Activated CD4-positive, alpha-beta T cell treated with anti-CD3 and anti-CD28 coated beads, Interleukin-2, Interleukin-4, amounts not matched to agents 100 ng/mL and 50 ng/mL, durations not matched to agents 16 hours and 8 hours (primary cell): ENCODE data around the gene PLEKHM2.
"Not testable (repeated sequence)": the region's sequence is repeated elsewhere in the genome, so short reads cannot be mapped to it uniquely, and the experiment has no call there.

Source experiments
- DNase-seq: peaks from one replicate; pipeline ENCODE4 v3.0.0-alpha.2; 2020; ENCODE audit warnings: low spot score

PLEKHM2 gene, protein sequence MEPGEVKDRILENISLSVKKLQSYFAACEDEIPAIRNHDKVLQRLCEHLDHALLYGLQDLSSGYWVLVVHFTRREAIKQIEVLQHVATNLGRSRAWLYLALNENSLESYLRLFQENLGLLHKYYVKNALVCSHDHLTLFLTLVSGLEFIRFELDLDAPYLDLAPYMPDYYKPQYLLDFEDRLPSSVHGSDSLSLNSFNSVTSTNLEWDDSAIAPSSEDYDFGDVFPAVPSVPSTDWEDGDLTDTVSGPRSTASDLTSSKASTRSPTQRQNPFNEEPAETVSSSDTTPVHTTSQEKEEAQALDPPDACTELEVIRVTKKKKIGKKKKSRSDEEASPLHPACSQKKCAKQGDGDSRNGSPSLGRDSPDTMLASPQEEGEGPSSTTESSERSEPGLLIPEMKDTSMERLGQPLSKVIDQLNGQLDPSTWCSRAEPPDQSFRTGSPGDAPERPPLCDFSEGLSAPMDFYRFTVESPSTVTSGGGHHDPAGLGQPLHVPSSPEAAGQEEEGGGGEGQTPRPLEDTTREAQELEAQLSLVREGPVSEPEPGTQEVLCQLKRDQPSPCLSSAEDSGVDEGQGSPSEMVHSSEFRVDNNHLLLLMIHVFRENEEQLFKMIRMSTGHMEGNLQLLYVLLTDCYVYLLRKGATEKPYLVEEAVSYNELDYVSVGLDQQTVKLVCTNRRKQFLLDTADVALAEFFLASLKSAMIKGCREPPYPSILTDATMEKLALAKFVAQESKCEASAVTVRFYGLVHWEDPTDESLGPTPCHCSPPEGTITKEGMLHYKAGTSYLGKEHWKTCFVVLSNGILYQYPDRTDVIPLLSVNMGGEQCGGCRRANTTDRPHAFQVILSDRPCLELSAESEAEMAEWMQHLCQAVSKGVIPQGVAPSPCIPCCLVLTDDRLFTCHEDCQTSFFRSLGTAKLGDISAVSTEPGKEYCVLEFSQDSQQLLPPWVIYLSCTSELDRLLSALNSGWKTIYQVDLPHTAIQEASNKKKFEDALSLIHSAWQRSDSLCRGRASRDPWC

DNA sequence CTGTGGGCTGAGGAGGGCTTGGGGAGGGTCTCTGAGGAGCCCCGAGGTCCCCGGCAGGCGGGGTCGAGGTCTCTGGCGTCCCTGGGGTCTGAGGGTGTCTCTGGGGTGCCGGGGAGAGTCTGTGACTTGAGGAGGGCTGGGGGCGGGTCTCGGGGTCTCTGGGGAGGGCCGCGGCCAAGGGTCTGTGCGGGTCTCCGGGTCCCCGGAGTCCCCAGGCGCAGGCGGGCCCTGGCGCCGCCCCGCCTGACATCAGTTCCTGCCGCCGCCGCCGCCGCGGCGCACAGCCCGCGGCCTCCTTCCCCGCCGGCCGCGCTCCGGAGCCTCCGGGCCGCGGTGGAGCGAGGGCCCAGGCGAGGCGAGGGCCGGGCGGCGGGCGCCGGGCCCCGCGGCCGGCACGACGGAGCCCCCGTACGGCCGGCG, at the start of gene PLEKHM2:
Gene PLEKHM2, plus strand, starts transcription at position 279 of the 420 bp plus-strand sequence. CDS start 239 bp downstream, outside the sequence.
- DNase-seq, result peak; percentile 34

DNA sequence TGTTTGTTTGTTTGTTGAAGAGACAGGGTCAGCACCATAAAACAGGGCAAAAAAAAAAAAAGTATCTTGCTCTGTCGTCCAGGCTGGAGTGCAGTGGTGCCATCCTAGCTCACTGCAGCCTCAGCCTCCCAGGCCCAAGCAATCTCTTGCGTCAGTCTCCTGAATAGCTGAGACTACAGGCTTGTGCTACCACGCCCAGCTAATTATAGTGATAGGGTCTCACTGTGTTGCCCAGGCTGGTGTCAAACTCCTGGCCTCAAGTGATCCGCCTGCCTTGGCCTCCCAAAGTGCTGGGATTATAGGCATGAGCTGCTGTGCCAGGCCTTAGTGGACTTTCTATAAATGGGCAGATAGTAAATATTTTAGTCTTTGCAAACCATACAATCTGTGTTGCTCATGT, 47.7 kb upstream of the PLEKHM2 start:
- no peak for DNase-seq

DNA sequence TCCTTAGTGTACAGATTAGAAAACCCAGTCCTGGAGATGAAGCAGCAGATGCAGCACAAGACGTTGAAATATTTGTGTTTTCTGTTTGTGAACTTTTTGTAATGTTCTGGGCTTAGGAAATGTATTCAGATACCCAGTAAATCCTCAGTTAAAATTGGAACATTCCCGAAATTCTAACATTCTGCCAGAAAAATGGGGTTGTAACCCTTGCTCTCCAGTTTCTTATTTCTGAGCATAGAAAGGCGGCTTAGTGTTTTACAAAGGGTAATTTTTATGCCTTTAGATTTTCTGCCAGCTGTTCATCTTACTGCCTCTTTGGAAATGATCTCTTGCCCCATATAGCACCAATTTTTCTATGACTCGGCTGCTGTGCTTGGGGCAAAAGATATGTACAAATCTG, 46.3 kb upstream of the PLEKHM2 start:
- DNase-seq, result no peak

DNA sequence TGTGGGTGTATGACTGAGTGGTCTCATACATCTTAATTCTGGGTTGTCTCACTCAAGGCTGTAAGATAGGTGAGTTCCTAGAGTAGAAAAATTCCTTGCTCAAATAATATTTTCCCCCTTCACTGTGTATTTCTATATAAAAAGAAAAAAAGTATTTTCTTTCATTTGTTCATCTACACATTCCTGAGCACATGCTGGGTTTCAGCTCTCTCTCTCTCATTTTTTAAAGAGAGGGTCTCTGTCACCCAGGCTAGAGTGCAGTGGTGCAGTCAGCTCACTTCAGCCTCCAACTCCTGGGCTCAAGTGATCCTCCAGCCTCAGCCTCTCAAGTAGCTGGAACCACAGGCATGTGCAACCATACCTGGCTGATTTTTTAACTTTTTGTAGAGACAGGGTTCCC, 44.9 kb upstream of the PLEKHM2 start:
- no peak for DNase-seq

DNA sequence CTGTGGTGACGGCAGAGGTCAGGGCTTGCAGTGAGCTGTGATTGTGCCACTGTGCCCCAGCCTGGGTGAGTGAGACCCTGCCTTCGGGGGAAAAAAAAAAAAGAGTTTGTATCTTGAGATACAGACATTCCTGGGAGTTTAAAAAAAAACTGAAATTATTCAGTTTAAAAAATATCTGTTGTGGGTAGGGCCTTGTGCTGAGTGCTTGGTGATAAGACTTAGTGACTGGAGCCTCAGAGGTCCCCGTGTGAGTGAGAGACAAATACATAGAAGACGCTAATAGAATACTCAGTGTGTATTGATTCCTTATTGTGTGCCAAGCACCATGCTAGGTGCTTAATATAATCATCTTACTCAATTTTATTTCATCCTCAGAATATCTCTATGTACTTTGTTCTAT, 44.2 kb upstream of the PLEKHM2 start:
- DNase-seq, result no peak

DNA sequence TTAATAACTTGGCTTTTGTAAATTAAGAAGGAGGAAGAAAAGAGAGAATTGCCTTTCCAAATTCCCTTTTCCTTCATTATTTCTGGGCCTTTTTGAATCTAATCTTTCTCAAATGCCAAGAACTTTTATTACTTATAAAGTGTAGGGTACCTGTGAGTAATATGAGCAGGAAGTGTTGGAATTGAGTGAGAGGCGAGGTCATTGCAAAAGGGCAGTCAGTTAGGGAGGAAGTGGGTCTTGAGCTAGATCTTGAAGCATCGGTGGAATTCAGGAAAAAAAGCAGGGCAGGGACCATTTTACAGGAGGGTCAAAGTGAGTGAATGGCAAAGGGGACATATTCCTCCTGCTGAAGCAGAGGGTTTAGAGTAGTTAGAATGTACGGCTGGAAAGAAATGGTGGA, 43.5 kb upstream of the PLEKHM2 start:
- DNase-seq, result no peak

DNA sequence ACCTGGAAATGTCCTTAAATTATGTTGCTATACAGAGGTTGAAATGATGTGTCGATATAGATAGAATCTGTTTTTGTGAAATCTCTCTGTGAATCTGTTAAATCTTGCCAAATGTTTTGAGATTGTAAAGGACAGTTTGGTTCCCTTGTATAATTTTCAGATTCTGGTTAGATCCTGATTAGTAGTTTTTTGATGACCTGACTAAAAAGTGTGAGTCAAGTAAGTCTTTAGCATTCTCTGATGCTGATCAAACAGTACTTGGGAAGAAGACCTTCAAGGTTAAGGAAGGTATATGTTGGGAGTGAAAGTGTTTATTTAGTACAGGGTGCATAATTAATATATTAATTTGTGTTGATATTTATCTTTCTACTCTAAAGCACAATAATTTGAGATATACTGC, 34.2 kb upstream of the PLEKHM2 start:
- DNase-seq, result no peak

DNA sequence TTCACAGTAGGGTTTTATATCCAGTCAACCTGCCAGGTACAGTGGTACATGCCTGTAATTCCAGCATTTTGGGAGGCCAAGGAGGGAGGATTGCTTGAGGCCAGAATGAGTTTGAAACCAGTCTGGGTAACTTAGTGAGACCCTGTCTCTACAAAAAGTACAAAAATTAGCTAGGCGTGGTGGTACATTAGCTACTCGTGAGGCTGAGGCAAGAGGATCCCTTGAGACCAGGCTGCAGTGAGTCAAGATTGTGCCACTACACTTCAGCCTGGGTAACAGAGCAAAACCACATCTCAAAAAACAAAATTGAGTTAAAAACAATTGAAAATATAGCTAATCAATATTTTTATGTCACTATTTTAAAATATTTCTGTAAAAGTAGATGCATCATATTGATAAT, 33.7 kb upstream of the PLEKHM2 start:
- DNase-seq, result no peak

DNA sequence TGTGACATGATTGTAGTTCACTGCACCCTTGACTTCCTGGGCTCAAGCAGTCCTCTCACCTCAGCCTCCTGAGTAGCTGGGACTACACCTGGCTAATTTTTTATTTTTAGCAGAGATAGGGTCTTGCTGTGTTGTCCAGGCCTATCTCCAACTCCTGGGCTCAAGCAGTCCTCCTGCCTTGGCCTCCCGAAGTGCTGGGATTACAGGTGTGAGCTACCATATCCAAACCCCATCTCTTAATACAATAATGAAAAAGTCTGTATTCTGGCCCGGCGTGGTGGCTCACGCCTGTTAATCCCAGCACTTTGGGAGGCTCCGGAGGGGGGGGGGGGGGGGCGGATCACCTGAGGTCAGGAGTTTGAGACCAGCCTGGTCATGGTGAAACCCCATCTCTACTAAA, 32.0 kb upstream of the PLEKHM2 start:
- DNase-seq, result not testable (repeated sequence)

DNA sequence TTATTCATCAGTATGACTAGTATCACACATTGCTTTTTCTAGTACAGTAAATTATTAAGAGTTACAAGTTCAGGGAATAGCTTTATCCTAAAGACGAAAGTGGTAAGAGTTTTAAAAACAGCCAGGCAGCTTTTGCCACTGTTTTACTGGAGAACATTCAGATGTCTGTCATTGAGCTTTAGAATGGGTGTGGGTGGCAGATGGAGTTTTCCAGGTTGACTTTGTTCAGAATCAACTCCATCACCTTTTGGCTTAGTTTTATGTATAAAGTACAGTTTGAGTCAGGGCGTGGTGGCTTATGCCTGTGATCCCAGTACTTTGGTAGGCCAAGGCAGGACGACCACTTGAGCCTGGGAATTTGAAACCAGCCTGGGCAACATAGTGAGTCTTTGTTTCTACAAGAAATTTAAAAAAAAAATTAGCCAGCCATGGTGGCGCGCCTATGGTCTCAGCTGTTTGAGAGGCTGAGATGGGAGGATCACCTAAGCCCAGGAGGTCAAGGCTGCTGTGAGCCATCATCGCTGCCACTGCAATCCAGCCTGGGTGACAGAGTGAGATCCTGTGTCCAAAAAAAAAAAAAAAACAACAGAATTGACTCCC, 29.9 kb upstream of the PLEKHM2 start:
- no peak for DNase-seq

DNA sequence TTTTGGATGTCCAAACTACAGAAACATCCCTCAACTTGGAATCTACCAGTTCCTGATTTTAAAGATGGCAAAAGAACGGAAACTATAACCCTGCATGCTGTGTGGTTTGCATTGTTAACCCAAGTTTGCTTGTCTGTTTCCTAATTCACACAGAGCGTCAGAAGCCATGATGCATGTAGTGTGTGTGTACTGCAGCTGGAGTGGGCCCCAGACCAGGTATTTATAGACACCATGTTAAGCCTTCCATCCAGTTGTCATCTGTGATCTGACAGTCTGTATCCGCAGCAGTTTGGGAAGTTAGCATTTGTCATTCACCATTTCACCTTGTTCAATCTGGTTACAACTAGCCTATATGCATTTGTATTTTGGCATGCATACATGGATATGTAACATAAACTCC, 27.7 kb upstream of the PLEKHM2 start:
- no peak for DNase-seq

DNA sequence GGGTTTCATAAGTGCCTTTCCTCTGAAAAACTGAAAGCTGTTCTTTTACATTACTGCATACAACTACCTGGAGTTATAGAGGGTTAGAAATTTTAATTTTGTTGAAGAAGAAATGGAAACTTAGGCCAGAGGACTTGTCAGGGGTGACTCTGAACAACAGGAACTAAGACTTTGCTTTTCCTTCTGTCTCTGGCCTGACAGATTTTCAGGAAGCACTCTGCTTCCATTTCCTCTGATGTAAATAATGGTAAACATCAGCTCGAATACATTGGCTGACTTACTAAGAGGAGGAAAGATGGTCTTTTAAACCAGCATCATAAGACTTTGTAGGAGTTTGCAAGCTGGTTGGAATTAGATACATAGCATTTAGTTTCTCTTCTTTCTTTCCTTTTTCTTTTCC, 27.1 kb upstream of the PLEKHM2 start:
- no peak for DNase-seq

DNA sequence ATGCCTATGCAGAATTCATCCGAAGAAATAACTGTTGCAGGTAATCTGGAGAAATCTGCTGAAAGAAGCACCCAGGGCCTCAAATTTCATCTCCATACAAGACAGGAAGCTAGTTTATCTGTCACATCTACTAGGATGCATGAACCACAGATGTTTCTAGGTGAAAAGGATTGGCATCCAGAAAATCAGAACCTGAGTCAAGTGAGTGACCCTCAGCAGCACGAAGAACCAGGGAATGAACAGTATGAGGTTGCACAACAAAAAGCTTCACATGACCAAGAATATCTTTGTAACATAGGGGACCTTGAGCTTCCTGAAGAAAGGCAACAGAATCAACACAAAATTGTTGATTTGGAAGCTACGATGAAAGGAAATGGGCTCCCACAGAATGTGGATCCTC, 24.0 kb upstream of the PLEKHM2 start:
- no peak for DNase-seq

DNA sequence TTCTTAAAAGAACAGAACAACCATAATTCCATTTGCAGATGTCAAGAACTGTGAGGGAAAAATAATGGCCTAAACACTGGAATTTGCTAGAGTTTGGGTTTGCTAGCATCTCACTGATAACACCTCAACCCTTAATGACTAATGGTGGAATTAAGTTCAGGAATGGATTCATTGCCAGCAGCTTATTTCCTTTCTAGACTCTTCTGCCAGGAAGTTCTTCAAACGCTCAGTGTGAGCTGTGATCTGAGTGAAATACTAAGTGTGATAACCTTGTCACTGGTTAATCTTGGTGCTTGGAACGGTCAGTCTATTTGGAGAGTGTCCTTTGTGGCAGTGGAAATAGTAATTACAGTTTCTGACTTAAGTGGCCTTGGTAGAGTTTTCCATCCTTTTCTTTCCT, 21.6 kb upstream of the PLEKHM2 start:
- no peak for DNase-seq

DNA sequence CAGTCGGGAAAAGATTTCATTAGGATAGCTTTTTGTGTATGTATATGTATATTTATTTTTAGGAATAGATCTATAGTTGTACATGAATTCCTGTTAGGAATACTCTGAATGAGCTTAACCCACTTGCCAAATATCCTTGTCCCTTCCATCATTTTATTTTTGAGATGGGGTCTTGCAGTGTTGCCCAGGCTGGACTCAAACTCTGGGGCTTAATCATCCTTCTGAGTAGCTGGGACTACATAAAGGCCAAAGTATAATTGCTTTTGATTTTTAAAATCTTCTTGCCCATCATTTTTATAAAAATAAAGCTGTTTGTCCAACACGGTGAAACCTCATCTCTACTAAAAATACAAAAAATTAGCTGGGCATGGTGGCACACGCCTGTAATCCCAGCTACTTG, 20.2 kb upstream of the PLEKHM2 start:
- no peak for DNase-seq

DNA sequence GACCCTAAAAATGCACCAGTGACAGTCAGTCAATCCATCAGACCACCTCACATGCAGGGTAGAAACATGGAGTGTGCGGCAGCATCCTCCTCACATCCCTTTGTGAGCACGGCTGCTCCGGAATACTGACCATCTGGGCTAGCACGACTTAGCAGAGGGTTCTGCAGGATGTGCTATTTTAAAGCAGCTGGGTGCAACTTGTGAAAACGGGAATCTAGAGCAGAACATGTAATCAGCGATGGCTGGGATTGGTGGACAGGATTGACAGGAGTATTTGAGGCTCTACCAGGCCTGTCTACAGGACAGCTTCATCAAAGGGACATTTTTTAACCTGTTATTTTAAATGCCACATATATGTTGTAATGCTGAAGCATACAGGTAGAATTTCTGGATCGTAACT, 16.8 kb upstream of the PLEKHM2 start:
- DNase-seq, result no peak

DNA sequence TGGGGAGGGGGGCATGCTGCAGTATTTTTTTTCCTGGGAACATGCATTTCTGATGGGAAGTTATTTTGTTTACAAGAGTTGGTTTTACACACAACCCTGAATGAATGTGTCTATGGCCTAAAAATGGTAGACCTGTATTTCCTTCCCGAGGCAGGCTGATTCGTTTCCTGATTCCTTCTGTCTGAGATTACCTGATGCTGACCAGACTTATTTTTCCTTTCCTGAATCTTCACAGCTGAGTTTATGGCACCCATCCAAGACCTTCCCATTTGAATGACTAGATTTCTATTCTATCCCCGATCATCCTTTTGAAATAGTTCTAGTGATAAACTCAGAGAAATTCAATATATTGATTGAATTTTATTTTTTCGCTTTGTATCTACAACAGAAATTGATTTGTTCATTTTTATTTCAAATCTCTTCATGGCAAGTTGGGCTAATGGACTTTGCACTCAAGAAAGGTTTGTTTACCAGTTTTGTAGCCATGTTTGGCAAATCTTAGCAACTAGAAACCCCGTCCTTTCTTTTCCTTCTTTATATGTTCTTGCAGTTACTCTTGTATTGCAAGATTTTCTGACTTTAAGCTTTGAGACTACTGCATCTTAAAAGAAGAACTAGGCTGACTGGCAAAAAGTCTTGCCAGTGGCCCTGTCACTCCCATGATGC, 15.9 kb upstream of the PLEKHM2 start:
- DNase-seq, result no peak

DNA sequence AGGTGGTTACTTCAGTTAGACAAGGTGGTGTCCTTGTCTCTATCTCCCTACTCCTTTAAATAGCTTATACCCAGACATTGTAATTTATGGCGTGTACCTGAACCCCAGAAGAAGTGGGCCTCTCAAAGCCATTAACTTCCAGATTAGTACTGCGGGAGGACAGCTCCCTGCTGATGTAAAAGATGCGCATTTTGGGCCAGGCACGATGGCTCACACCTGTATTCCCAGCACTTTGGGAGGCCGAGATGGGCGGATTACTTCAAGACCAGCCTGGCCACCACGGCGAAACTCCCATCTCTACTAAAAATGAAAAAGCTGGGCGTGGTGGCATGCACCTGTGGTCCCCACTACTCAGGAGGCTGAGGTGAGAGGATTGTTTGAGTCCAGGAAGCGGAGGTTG, 15.0 kb upstream of the PLEKHM2 start:
- DNase-seq, result no peak

DNA sequence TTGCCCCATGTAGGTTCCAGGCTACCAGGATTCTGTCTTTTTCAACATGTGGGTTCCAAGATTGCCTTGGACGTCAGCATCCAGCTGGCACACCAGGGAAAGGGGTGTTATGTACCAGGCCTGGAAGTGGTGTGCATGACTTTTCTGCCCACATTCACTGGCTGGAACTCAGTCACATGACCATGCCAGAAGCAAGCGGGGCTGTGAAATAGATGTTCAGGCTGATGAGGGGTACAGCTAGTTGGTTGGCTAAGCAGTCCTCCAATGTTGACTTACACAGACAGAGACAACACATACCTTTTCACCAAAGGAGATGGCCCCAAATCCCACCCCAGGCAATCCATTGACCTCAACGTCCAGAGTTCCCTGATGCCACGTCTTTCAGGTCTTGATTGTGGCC, 14.3 kb upstream of the PLEKHM2 start:
- no peak for DNase-seq

DNA sequence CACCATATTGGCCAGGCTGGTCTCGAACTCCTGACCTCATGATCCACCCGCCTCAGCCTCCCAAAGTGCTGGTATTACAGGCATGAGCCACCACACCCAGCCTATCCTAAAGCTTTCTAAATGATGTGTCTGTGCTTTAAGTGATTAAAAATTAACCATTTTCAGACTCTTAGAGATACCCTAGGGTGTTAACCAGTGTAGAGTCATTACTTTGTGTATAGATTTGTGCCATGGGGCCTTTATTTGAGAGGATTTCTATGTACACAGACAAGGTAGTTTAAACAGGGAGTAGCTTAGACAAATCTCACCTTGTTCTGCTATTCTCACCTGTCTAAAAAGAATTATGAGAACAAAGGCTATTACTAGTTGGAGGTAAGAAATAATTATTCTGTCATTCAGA, 12.7 kb upstream of the PLEKHM2 start:
- DNase-seq, result no peak

DNA sequence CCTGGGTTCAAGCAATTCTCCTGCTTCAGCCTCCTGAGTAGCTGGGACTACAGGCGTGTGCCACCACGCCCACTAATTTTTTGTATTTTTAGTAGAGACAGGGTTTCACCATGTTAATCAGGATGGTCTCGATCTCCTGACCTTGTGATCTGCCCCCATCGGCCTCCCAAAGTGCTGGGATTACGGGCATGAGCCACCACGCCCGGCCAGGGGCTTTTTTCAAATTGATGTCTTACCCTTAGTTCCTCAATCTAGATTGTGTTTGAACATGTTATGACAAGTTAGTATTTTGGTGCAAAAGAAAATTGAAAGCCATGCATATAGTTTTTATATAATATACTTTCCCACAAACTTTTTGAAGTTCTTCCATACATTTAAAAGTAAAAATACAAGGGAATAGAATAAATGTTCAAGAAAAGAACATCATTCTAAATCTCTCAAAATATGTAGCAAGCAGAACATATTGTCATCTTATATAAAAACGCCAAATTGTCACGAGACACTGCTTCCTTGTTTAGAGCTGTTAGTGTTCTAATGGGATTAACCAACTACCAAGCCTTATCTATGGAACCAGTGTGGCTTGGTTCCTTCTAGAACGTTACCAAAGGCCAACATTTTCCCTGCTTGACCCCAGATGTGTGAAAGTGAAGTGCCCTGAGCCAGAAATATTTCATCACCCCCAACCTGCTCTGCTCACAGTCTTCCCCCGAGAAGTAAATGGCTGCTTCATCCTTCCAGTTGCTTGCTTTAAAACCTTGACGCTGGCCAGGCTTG, 9.5 kb upstream of the PLEKHM2 start:
- no peak for DNase-seq
